Right ventricle myocardium superior (tissue), 1 donor: ENCODE measurements around the gene DGAT2L6. TPM values are rescaled to one million over a fixed set of nuclear protein-coding genes. Genes with fewer than 3 reads are reported as not detected.

Experiments used
- ATAC-seq: fragments of 200-7000 bp; cut with Tn5 transposase; one replicate; pipeline ENCODE4 v1.9.1; 2020; ENCODE audit warnings: mild to moderate bottlenecking; ENCODE audit not compliant: poor library complexity
- DNase-seq: peaks from one replicate; pipeline ENCODE4 v3.0.0-alpha.2; 2020
- intact Hi-C: fragments of 100-400 bp; cut with DNase I; formaldehyde crosslinking; loops from one replicate; pipeline ENCODE4 v1.11.2; 2022
- long read RNA-seq: library from polyadenylated mRNA; unstranded; transcript quantifications from one replicate; pipeline ENCODE4 v2.0.0, GENCODE V29; 2021
- total RNA-seq: library from RNA; stranded (reverse); fragmentation: NEBNext Ultra II Directional; extraction: Animal tissue kit (Norgen Biotek cat#: 25700); gene quantifications from one replicate; pipeline ENCODE4 v1.2.1, GENCODE V29; 2021
- donor health status: DM: no; HTN: yes; CAD: no; lungs with severe emphysema.

DGAT2L6 gene
- total RNA-seq: not detected
- long read RNA-seq: 0 reads

- intact Hi-C loops: no loop called here
- ATAC-seq: no peak
Observed at GRCh38 chrX:70176938-70177533, at the start of gene DGAT2L6. Gene DGAT2L6 (plus strand): TSS chrX:70177483. CDS start chrX:70177583, 100 bp downstream.

GRCh38 chrX:70128071-70128470 lies 49.2 kb upstream of the DGAT2L6 start:
- intact Hi-C loops: no loop called here
- no peak for ATAC-seq
- DNase-seq: no peak

More at GRCh38 chrX:70176938-70177533, at the start of gene DGAT2L6:
- no peak for DNase-seq

- DNase-seq (no peak), ATAC-seq (no peak)
- intact Hi-C loops: no loop called here
Observed at GRCh38 chrX:70129816-70130215, 47.5 kb upstream of the DGAT2L6 start.

- no peak for ATAC-seq
- no peak for DNase-seq
- intact Hi-C loops: no loop called here
Observed at GRCh38 chrX:70132224-70132623, 45.1 kb upstream of the DGAT2L6 start.

- intact Hi-C loops: no loop called here
- ATAC-seq: peak; percentile 21
- no peak for DNase-seq
Observed at GRCh38 chrX:70132877-70133302, 44.4 kb upstream of the DGAT2L6 start.

- DNase-seq (peak; percentile 88), ATAC-seq (peak; percentile 95)
- intact Hi-C loops: no loop called here
Observed at GRCh38 chrX:70133303-70134115, 43.8 kb upstream of the DGAT2L6 start, which contains the start of gene IGBP1. Gene IGBP1 (plus strand): TSS chrX:70133447. CDS start chrX:70133948, 501 bp downstream.

- DNase-seq (no peak), ATAC-seq (peak; percentile 3)
- intact Hi-C loops: no loop called here
Observed at GRCh38 chrX:70134116-70134477, 43.2 kb upstream of the DGAT2L6 start.

GRCh38 chrX:70138622-70139021 lies 38.7 kb upstream of the DGAT2L6 start:
- no peak for DNase-seq
- ATAC-seq: no peak
- intact Hi-C loops: no loop called here

GRCh38 chrX:70139736-70140135 lies 37.5 kb upstream of the DGAT2L6 start:
- intact Hi-C loops: no loop called here
- ATAC-seq: no peak
- DNase-seq: no peak

- ATAC-seq (no peak), DNase-seq (no peak)
- intact Hi-C loops: no loop called here
Observed at GRCh38 chrX:70141373-70141772, 35.9 kb upstream of the DGAT2L6 start.

GRCh38 chrX:70166601-70167590 lies 10.4 kb upstream of the DGAT2L6 start:
- ATAC-seq (no peak), DNase-seq (no peak)
- intact Hi-C loops: no loop called here

- DNase-seq (no peak), ATAC-seq (peak; percentile 48)
- intact Hi-C loops: no loop called here
Observed at GRCh38 chrX:70168238-70169188, 8.8 kb upstream of the DGAT2L6 start.

GRCh38 chrX:70169281-70169680 lies 8.0 kb upstream of the DGAT2L6 start:
- ATAC-seq: no peak
- no peak for DNase-seq
- intact Hi-C loops: no loop called here

GRCh38 chrX:70171624-70172023 lies 5.7 kb upstream of the DGAT2L6 start:
- no peak for DNase-seq
- ATAC-seq: no peak
- intact Hi-C loops: no loop called here

- intact Hi-C loops: no loop called here
- ATAC-seq (no peak), DNase-seq (no peak)
Observed at GRCh38 chrX:70172221-70172620, 5.1 kb upstream of the DGAT2L6 start.

GRCh38 chrX:70172964-70173363 lies 4.3 kb upstream of the DGAT2L6 start:
- no peak for ATAC-seq
- no peak for DNase-seq
- intact Hi-C loops: no loop called here

- DNase-seq (no peak), ATAC-seq (no peak)
- intact Hi-C loops: no loop called here
Observed at GRCh38 chrX:70174754-70175153, 2.5 kb upstream of the DGAT2L6 start.

GRCh38 chrX:70175338-70175737 lies 1.9 kb upstream of the DGAT2L6 start:
- no peak for ATAC-seq
- intact Hi-C loops: no loop called here
- no peak for DNase-seq
